22Rv1 (cell line): ENCODE results near the gene SARS1.

ENCODE experiments used
- H3K27ac ChIP-seq: fragments of 450-650 bp; 2 replicates; pipeline ENCODE4 v1.5.1; 2017
- ZFX ChIP-seq: fragments of 450-650 bp; IDR thresholded peaks from 2 replicates; pipeline ENCODE4 v1.6.1; 2017; ENCODE audit warnings: antibody characterized with exemption, borderline replicate concordance
- TF ChIP-seq, protein P1 (sequence below): fragments of 450-650 bp; IDR thresholded peaks from 2 replicates; pipeline ENCODE4 v1.5.1; 2017; ENCODE audit warnings: mild to moderate bottlenecking

The SARS1 gene

GRCh38 chr1:109265741-109266330, 52.1 kb downstream of the SARS1 start:
- H3K27ac ChIP-seq, result no peak overlapping the region

DNA sequence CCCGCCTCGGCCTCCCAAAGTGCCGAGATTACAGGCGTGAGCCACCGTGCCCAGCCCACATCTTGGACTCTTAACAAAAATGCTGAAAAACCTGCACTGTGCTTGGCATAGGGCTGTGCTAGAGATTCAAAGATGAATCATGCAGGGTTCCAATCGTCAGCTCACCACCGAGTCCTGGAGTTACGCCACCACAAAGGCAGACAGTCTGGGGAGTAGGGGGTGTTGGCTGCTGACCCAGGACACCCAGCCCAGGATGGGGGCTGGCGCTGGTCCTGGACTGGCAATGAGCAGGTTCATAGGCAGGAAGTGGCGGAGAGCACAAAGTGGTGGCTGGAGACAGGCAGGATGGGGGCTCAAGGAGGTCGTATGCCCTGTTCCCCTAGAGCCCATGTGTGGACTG, 53.2 kb downstream of the SARS1 start:
- H3K27ac ChIP-seq, result no peak overlapping the region
- TF ChIP-seq ZFX, result no peak
- TF ChIP-seq, protein P1, sequence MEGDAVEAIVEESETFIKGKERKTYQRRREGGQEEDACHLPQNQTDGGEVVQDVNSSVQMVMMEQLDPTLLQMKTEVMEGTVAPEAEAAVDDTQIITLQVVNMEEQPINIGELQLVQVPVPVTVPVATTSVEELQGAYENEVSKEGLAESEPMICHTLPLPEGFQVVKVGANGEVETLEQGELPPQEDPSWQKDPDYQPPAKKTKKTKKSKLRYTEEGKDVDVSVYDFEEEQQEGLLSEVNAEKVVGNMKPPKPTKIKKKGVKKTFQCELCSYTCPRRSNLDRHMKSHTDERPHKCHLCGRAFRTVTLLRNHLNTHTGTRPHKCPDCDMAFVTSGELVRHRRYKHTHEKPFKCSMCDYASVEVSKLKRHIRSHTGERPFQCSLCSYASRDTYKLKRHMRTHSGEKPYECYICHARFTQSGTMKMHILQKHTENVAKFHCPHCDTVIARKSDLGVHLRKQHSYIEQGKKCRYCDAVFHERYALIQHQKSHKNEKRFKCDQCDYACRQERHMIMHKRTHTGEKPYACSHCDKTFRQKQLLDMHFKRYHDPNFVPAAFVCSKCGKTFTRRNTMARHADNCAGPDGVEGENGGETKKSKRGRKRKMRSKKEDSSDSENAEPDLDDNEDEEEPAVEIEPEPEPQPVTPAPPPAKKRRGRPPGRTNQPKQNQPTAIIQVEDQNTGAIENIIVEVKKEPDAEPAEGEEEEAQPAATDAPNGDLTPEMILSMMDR, result no peak

More at GRCh38 chr1:109265741-109266330, 52.1 kb downstream of the SARS1 start:
- TF ChIP-seq, protein P1, result no peak
- TF ChIP-seq ZFX, result no peak

DNA sequence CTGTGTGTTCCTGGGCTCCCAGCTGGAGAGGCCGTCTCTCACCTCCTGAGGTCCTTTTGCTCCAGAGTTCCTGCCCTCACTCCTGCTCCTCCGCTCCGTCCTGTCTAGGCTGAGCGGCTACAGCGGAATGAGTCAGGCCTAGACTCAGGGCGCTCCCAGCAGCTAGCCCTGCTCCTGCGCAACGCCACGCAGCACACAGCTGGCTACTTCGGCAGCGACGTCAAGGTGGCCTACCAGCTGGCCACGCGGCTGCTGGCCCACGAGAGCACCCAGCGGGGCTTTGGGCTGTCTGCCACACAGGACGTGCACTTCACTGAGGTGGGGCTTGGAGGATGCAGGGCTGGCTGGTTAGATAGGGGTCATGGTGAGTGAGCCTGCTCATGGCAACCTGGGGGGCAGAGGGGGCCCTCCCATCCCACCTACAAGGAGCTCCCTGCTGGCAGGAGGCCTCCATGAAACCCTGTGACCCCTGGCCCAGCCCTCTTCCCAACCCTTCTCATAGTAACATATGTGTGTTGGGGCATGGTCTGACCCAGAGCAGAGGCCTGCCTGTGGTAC, 54.1 kb downstream of the SARS1 start:
- no peak overlapping the region for H3K27ac ChIP-seq
- TF ChIP-seq, protein P1, result no peak
- TF ChIP-seq ZFX, result no peak

DNA sequence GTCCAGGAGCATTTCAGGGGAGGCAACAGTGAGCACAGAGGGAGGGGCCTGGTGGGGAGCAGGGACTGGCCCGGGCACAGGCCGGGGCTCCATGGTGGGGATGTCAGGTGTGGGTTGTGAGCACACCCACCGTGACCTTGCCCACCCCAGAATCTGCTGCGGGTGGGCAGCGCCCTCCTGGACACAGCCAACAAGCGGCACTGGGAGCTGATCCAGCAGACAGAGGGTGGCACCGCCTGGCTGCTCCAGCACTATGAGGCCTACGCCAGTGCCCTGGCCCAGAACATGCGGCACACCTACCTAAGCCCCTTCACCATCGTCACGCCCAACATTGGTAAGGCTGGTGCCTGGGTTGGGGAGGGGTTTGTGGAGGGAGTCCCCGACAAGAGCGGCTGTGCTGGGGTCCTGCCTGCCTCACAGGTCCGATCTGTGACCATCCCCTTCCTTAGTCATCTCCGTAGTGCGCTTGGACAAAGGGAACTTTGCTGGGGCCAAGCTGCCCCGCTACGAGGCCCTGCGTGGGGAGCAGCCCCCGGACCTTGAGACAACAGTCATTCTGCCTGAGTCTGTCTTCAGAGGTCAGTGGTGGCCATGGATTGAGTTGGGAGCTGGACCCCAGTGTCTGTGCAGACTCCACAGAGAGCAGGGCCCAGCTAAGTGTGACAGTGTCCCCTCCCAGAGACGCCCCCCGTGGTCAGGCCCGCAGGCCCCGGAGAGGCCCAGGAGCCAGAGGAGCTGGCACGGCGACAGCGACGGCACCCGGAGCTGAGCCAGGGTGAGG, 54.9 kb downstream of the SARS1 start:
- TF ChIP-seq, protein P1, result no peak
- TF ChIP-seq ZFX, result no peak

GRCh38 chr1:109269212-109269980, 55.7 kb downstream of the SARS1 start:
- no peak overlapping the region for H3K27ac ChIP-seq
- TF ChIP-seq ZFX, result no peak
- TF ChIP-seq, protein P1, result no peak

More for the DNA sequence above, 54.9 kb downstream of the SARS1 start:
- H3K27ac ChIP-seq, result no peak overlapping the region

GRCh38 chr1:109269981-109270622, 56.4 kb downstream of the SARS1 start:
- H3K27ac ChIP-seq, result no peak overlapping the region
- TF ChIP-seq ZFX, result no peak
- TF ChIP-seq, protein P1, result no peak
